Calu3 (cell line): ENCODE results near the gene PWWP2B. TPM values are rescaled to one million over a fixed set of nuclear protein-coding genes. Genes with fewer than 3 reads are reported as not detected.

Experiments used
- BruUV-seq: library from RNA; stranded (reverse); fragments of 400-500 nt; replicated peaks from 2 replicates; lab custom pipeline; 2021; lab: Mats Ljungman, UMichigan
- CTCF ChIA-PET: fragments of 300-600 bp; sonication (Branson Sonifier 250); formaldehyde crosslinking; loops from one replicate; lab custom pipeline; 2022; ENCODE audit warnings: antibody characterized with exemption; lab: Charles Lee
- DNase-seq: peaks from one replicate; pipeline ENCODE4 v3.0.0; 2022
- H3K27ac Mint-ChIP-seq: one replicate; pipeline ENCODE4 v1.8.0; 2022; ENCODE audit warnings: mixed read lengths; ENCODE audit not compliant: unreplicated experiment
- H3K27me3 Mint-ChIP-seq: one replicate; pipeline ENCODE4 v1.8.0; 2022; ENCODE audit warnings: mixed read lengths; ENCODE audit not compliant: unreplicated experiment
- H3K36me3 Mint-ChIP-seq: one replicate; pipeline ENCODE4 v1.8.0; 2022; ENCODE audit warnings: mild to moderate bottlenecking, moderate library complexity, mixed read lengths; ENCODE audit not compliant: insufficient read depth, unreplicated experiment
- H3K4me1 Mint-ChIP-seq: one replicate; pipeline ENCODE4 v1.8.0; 2022; ENCODE audit warnings: mild to moderate bottlenecking, low read depth, mixed read lengths; ENCODE audit not compliant: unreplicated experiment
- H3K4me3 Mint-ChIP-seq: one replicate; pipeline ENCODE4 v1.8.0; 2022; ENCODE audit warnings: mild to moderate bottlenecking, low read depth, moderate library complexity, mixed read lengths; ENCODE audit not compliant: unreplicated experiment
- H3K9me3 Mint-ChIP-seq: one replicate; pipeline ENCODE4 v1.8.0; 2022; ENCODE audit warnings: low read depth, mixed read lengths; ENCODE audit not compliant: unreplicated experiment
- intact Hi-C: fragments of 100-400 bp; cut with micrococcal nuclease; formaldehyde crosslinking; loops from one replicate; pipeline ENCODE4 v1.10.0; 2022; ENCODE audit not compliant: unreplicated experiment
- total RNA-seq: library from RNA; stranded (reverse); gene quantifications from 2 replicates; pipeline ENCODE4 v1.2.3, GENCODE V29; 2022
- TF ChIP-seq, protein P1 (sequence below): fragments of 200-600 bp; IDR thresholded peaks from one replicate; pipeline ENCODE4 v1.8.0; 2022; ENCODE audit warnings: antibody characterized with exemption; ENCODE audit not compliant: unreplicated experiment

The PWWP2B gene
- total RNA-seq, 1 experiment from 2014 or later: 12.9 TPM

DNA sequence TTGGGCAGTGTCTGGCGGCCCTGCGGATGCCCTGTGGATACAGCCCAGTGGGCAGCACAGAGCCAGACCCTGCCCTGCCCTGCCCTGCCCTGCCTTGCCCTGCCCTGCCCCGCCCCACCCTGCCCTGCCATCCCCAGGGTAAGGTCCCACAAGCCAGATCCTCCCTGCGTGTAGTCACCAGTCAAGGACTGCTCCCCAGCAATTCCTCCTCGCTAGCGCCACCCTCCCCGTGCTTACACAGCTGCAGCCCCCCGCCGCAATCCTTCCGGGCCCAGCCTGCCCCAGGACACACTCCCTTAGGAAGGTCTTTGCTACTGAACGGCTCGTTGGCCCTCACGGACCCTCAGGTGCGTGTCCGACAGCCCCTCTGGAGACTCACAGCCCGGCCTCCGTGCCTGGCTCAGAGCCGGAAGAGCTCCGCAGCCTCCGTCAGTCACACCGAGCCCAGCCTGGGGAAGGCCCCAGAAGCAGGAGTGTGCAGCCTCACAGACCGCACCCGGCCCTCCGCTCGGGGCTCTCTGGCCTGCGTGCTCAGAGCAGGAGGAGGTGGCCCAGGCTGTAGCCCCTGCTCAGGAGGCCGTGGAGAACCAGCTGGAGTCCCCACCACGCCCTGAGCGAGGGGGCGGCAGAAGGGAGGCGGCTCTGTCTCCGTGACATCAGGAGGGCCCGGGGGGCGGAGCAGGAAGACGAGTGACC, 68.3 kb downstream of the PWWP2B start:
- TF ChIP-seq, protein P1, sequence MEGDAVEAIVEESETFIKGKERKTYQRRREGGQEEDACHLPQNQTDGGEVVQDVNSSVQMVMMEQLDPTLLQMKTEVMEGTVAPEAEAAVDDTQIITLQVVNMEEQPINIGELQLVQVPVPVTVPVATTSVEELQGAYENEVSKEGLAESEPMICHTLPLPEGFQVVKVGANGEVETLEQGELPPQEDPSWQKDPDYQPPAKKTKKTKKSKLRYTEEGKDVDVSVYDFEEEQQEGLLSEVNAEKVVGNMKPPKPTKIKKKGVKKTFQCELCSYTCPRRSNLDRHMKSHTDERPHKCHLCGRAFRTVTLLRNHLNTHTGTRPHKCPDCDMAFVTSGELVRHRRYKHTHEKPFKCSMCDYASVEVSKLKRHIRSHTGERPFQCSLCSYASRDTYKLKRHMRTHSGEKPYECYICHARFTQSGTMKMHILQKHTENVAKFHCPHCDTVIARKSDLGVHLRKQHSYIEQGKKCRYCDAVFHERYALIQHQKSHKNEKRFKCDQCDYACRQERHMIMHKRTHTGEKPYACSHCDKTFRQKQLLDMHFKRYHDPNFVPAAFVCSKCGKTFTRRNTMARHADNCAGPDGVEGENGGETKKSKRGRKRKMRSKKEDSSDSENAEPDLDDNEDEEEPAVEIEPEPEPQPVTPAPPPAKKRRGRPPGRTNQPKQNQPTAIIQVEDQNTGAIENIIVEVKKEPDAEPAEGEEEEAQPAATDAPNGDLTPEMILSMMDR: no peak
- no peak for DNase-seq
- H3K9me3 Mint-ChIP-seq: no peaks in the 10 kb centered on the region
- no peaks in the 10 kb centered on the region for H3K36me3 Mint-ChIP-seq
- no TSS peak for BruUV-seq
- H3K4me1 Mint-ChIP-seq: no peaks in the 10 kb centered on the region
- H3K4me3 Mint-ChIP-seq: no peak overlapping the region
- H3K27me3 Mint-ChIP-seq: no peaks in the 10 kb centered on the region
- H3K27ac Mint-ChIP-seq: no peak overlapping the region
- intact Hi-C loops: loop anchor here (10.0 kb wide), 1 partner anchor 109 kb away; no protein-coding TSS in a partner anchor
- CTCF ChIA-PET: no interaction called here

DNA sequence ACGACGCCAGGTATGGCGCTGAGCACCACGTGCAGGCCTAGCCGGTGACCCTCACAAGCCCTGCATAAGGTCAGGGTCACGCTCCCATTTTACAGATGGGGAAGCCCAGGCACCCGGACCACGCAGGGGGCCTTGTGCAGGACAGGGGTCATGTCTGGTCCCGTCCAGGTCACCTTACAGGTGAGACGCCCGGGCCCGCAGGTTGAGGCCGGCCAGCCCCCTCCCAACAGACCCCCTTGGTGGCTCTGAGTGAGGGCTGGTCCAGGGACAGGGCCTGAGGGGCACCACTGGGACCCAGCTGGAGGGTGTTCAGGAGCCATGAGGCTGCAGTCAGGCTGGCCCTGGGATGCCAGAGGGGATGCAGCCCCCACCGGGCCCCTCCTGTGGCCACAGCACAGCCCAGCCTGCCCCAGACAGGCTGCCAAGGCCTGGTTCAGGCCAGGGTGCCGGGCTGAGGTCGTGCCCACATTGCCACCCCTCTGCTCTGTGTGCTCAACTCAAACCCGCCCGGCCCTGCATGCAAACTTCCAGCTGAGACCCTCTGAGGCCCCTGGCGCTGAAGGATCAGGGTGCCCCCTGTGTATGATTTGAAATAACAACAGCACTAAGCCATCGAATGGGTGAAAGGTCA, 69.0 kb downstream of the PWWP2B start:
- Mint-ChIP-seq H3K9me3 (no peaks in the 10 kb centered on the region), H3K36me3 (no peaks in the 10 kb centered on the region), H3K4me3 (no peak overlapping the region), H3K4me1 (no peaks in the 10 kb centered on the region), H3K27me3 (no peaks in the 10 kb centered on the region), H3K27ac (no peak overlapping the region)
- no TSS peak for BruUV-seq
- CTCF ChIA-PET: no interaction called here
- TF ChIP-seq, protein P1: no peak
- intact Hi-C loops: loop anchor here (10.0 kb wide), 1 partner anchor 109 kb away; no protein-coding TSS in a partner anchor
- DNase-seq: no peak

DNA sequence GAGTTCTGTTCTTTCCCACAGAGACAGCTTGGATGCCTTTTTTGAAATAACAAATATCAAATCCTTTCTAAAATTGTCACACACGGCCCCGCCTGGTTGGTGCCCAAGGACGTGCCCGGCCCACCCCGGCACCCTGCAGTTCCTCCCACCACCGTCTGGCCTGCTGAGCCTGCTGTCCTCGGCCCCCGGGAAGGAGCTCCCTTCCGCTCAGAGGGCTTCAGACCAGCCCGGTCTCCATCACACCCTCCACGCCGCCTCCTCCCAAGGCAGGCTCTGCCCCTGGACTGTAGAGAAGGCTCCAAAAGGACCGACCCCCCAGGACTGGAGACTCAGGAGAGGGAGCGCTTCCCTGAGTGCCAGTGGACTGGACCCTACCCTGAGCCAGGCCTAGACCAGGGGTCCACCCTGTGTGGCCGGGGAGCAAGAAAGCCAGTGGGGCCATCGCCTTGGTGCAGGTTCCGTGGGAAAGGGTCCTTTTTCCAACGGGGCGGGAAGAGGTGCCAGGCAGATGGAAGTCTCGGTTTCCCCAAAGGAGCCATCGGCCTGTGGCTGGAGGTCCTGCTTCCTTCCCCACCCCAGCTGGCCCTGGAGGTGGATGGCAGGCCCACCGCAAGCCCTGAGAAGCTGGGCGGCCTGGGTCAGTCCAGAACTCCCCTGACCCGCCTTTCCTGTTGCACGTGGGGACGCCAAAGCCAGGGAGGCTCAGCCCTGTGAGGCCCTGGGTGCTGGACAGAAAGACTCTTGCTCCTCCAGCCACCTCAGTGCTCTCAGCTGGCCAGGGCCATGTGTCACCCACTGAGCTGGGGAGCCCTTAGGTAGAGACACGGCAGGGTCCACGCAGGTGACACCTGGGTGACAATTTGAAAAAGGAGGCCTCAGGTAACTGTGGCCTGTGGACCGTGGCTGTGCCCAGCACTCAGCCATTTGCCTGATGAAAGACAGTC, 69.8 kb downstream of the PWWP2B start:
- H3K4me1 Mint-ChIP-seq: no peaks in the 10 kb centered on the region
- H3K27ac Mint-ChIP-seq: no peak overlapping the region
- no TSS peak for BruUV-seq
- H3K27me3 Mint-ChIP-seq: no peaks in the 10 kb centered on the region
- H3K4me3 Mint-ChIP-seq: no peak overlapping the region
- no peaks in the 10 kb centered on the region for H3K36me3 Mint-ChIP-seq
- intact Hi-C loops: loop anchor here (10.0 kb wide), 1 partner anchor 108 kb away; no protein-coding TSS in a partner anchor
- CTCF ChIA-PET: no interaction called here
- H3K9me3 Mint-ChIP-seq: no peaks in the 10 kb centered on the region
- no peak for DNase-seq
- TF ChIP-seq, protein P1: no peak

Other genes with a start within 250 kb of the PWWP2B start
- 0.17 TPM in 1 of 2 replicates, not detected in the other for gene DPYSL4, start 210.3 kb upstream of the PWWP2B start, total RNA-seq
- gene STK32C, start 89.2 kb upstream of the PWWP2B start, total RNA-seq: 13.5 and 16.0 TPM in 2 replicates
- 4.6 and 5.0 TPM in 2 replicates for gene LRRC27, start 65.0 kb upstream of the PWWP2B start, total RNA-seq
- gene INPP5A, start 140.6 kb downstream of the PWWP2B start, total RNA-seq: 16.5 and 16.6 TPM in 2 replicates